Measurements from ENCODE around the gene CDH3.

DNA sequence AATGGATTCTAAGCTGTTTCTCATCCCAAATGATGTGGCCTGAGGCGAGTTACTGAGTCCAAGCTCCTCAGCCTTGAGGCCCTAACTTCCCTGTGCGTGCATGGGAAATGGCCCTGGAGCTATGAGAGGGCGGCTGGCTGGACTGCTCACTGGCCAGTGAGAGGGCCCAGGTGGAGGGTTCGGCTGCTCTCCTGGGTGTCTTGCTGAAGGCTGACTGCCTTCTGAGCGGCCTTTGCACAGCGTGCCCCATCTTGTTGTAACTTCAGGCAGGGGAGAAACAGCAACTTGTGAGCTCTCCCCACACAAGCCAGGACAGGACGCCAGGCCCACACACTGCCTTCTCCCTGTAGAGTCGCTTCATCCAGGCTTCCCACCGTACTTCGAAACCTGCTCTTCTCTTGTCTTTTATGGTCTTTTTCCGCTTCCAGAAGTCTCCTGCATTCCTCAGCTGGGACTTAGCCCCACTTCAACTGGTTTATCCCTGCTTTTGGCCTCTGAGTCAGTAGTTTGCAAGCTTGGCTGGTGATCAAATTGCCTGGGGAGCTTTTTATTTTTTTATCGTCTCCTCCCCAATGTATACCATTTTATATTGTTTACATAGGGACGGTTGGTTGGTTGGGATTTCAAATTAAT lies 13.3 kb downstream of the CDH3 start:
- TF ChIP-seq, protein P1, sequence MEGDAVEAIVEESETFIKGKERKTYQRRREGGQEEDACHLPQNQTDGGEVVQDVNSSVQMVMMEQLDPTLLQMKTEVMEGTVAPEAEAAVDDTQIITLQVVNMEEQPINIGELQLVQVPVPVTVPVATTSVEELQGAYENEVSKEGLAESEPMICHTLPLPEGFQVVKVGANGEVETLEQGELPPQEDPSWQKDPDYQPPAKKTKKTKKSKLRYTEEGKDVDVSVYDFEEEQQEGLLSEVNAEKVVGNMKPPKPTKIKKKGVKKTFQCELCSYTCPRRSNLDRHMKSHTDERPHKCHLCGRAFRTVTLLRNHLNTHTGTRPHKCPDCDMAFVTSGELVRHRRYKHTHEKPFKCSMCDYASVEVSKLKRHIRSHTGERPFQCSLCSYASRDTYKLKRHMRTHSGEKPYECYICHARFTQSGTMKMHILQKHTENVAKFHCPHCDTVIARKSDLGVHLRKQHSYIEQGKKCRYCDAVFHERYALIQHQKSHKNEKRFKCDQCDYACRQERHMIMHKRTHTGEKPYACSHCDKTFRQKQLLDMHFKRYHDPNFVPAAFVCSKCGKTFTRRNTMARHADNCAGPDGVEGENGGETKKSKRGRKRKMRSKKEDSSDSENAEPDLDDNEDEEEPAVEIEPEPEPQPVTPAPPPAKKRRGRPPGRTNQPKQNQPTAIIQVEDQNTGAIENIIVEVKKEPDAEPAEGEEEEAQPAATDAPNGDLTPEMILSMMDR (conservative IDR thresholded peaks at IDR 0.05) = no peak
- no peak for TF ChIP-seq ZFX (IDR thresholded peaks at IDR 0.05)
